ENCODE results near the gene PCDHGB7.

Gene PCDHGB7

GRCh38 chr5:141434006-141434405 lies 16.5 kb downstream of the PCDHGB7 start:
- no peak overlapping the region for H3K27ac ChIP-seq (ENCODE audit: low read depth, low read length, severe bottlenecking)
- no peaks in the 10 kb centered on the region for H3K4me1 ChIP-seq (ENCODE audit: control insufficient read depth, insufficient read depth, low read length, poor library complexity, severe bottlenecking)
- peaks cover 28% of the 10 kb centered on the region for H3K9me3 ChIP-seq (ENCODE audit: control insufficient read depth, low read length)
- 86% methylated on average over 1 of the region's 2 CpGs; no CpG with 5 or more reads in 1 of the 2 experiments for WGBS, 2 experiments (ENCODE audit: insufficient coverage in 2 of 2)
- H3K4me3 ChIP-seq (ENCODE audit: extremely low read depth, insufficient read depth, low read length, poor library complexity, severe bottlenecking) = no peak overlapping the region
- peaks cover 35% of the 10 kb centered on the region for H3K36me3 ChIP-seq (ENCODE audit: control insufficient read depth, insufficient read depth, low read length)

GRCh38 chr5:141437221-141437620 lies 19.7 kb downstream of the PCDHGB7 start:
- peaks cover 34% of the 10 kb centered on the region for H3K36me3 ChIP-seq (ENCODE audit: control insufficient read depth, insufficient read depth, low read length)
- no peak overlapping the region for H3K27ac ChIP-seq (ENCODE audit: low read depth, low read length, severe bottlenecking)
- 100% methylated on average over 1 of the region's 2 CpGs; no CpG with 5 or more reads in 1 of the 2 experiments for WGBS, 2 experiments (ENCODE audit: insufficient coverage in 2 of 2)
- no peaks in the 10 kb centered on the region for H3K4me1 ChIP-seq (ENCODE audit: control insufficient read depth, insufficient read depth, low read length, poor library complexity, severe bottlenecking)
- no peak overlapping the region for H3K4me3 ChIP-seq (ENCODE audit: extremely low read depth, insufficient read depth, low read length, poor library complexity, severe bottlenecking)
- H3K9me3 ChIP-seq (ENCODE audit: control insufficient read depth, low read length) = peaks cover 7% of the 10 kb centered on the region

DNA sequence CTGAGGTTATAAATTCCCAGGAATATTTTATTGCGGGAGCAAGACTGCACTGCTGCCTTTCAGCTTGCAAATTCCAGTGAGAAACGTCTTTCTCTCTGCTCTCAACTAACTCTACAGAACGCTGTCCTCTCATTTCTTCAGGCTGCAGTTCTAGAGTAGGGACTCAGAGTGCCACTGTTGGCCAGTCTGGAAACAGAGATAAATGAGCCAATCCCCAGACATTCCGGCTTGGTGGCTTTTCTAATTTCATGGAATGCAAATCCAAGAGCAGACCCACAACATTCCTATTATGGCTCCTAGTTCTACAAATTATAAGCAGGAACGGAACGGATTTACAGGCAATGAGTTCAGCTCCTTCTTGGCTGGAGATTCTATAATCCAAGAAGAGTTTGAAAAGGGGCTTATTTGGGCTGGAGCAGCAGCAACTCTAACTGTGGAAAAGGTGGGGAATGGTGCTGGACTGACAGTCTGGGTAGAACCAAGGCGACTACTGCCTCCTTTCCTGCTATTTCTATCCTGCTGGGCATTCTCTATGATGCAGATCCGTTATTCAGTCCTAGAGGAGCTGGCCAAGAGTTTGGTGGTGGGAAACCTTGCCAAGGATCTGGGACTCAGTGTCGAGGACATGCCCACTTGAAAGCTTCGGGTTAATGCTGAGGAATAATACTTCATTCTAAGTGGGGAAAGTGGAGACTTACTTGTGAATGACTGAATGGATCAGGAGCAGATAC lies 22.1 kb downstream of the PCDHGB7 start:
- Histone ChIP-seq H3K36me3 (ENCODE audit: control insufficient read depth, insufficient read depth, low read length) (peaks cover 21% of the 10 kb centered on the region), H3K27ac (ENCODE audit: low read depth, low read length, severe bottlenecking) (no peak overlapping the region), H3K4me3 (ENCODE audit: extremely low read depth, insufficient read depth, low read length, poor library complexity, severe bottlenecking) (no peak overlapping the region), H3K9me3 (ENCODE audit: control insufficient read depth, low read length) (no peaks in the 10 kb centered on the region), H3K4me1 (ENCODE audit: control insufficient read depth, insufficient read depth, low read length, poor library complexity, severe bottlenecking) (no peaks in the 10 kb centered on the region)
- WGBS, 2 experiments (ENCODE audit: insufficient coverage in 2 of 2) = 93% methylated on average over 7 to 9 of the region's 10 CpGs

DNA sequence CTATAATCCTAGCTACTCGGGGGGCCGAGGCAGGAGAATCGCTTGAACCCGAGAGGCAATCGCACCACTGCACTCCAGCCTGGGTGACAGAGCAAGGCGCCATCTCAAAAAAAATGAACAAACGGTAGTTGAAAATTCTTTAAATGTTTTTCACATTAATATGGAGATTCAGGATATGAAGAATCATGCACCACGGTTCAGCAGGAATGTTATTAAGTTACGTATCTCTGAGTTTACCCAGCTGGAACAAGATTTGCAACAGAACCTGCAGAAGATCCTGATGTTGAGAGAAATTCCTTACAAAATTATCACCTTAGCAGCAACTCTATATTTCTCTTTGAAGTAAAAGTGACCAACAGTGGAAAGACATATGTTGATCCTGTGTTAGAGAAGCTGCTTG lies 22.9 kb downstream of the PCDHGB7 start:
- H3K4me1 ChIP-seq (ENCODE audit: control insufficient read depth, insufficient read depth, low read length, poor library complexity, severe bottlenecking) = no peaks in the 10 kb centered on the region
- H3K9me3 ChIP-seq (ENCODE audit: control insufficient read depth, low read length) = no peaks in the 10 kb centered on the region
- WGBS, 2 experiments (ENCODE audit: insufficient coverage in 2 of 2) = 83 to 100% methylated on average over 5 to 9 of the region's 9 CpGs
- H3K4me3 ChIP-seq (ENCODE audit: extremely low read depth, insufficient read depth, low read length, poor library complexity, severe bottlenecking) = no peak overlapping the region
- peaks cover 21% of the 10 kb centered on the region for H3K36me3 ChIP-seq (ENCODE audit: control insufficient read depth, insufficient read depth, low read length)
- H3K27ac ChIP-seq (ENCODE audit: low read depth, low read length, severe bottlenecking) = no peak overlapping the region

DNA sequence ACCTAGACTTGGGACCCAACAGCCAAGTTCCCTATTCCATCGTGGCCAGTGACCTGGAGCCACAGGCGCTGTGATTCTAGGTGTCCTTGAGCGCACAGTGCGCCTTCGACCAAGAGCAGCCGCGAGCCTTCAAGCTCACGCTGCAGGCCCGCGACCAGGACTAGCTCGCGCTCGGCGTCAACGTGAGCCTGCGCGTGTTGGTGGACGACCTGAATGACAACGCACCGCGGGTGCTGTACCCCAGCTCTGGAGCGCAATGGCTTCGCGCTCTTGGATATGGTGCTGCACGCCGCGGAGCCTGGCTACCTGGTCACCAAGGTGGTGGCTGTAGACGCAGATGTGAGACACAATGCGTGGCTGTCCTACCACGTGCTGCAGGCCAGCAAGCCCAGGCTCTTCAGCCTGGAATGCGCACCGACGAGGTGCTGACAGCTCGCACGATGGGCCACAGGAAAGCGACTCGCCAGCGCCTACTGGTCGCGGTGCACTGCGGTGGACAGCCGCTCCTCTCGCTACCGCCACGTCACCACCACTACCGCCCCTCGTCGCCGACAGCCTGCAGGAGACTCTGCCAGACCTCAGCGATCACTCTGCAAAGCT lies 24.2 kb downstream of the PCDHGB7 start:
- Histone ChIP-seq H3K4me3 (ENCODE audit: extremely low read depth, insufficient read depth, low read length, poor library complexity, severe bottlenecking) (no peak overlapping the region), H3K36me3 (ENCODE audit: control insufficient read depth, insufficient read depth, low read length) (peaks cover 21% of the 10 kb centered on the region)
- WGBS, 2 experiments (ENCODE audit: insufficient coverage in 2 of 2) = 98% methylated on average over 48 to 49 of the region's 50 CpGs

DNA sequence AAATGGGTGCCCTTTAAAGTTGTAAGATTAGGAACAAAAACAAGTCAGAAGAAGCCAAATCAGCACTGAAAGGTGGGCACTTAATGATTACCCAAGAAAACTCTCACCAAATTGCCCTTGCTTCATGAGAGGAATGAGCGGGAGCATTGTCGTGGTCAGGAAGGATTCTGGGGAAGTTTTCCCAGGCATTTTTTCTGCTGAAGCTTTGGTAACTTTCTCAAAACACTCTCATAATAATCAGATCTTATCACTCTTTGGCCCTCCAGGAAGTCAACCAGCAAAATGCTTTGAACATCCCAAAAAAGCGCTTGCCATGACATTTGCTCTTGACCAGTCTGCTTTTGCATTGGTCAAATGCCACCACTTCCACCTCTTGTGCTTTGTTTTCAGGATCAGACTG lies 47.9 kb downstream of the PCDHGB7 start:
- no peaks in the 10 kb centered on the region for H3K4me1 ChIP-seq (ENCODE audit: control insufficient read depth, insufficient read depth, low read length, poor library complexity, severe bottlenecking)
- H3K27ac ChIP-seq (ENCODE audit: low read depth, low read length, severe bottlenecking) = no peak overlapping the region
- no peak overlapping the region for H3K4me3 ChIP-seq (ENCODE audit: extremely low read depth, insufficient read depth, low read length, poor library complexity, severe bottlenecking)
- WGBS, 2 experiments (ENCODE audit: insufficient coverage in 2 of 2) = 90 to 92% methylated on average over 1 to 2 of the region's 3 CpGs
- peaks cover 14% of the 10 kb centered on the region for H3K36me3 ChIP-seq (ENCODE audit: control insufficient read depth, insufficient read depth, low read length)
- no peaks in the 10 kb centered on the region for H3K9me3 ChIP-seq (ENCODE audit: control insufficient read depth, low read length)

More for the DNA sequence above, 24.2 kb downstream of the PCDHGB7 start:
- no peaks in the 10 kb centered on the region for H3K4me1 ChIP-seq (ENCODE audit: control insufficient read depth, insufficient read depth, low read length, poor library complexity, severe bottlenecking)
- H3K27ac ChIP-seq (ENCODE audit: low read depth, low read length, severe bottlenecking) = no peak overlapping the region
- H3K9me3 ChIP-seq (ENCODE audit: control insufficient read depth, low read length) = peaks cover 2% of the 10 kb centered on the region

Measured in mesodermal cell (in vitro differentiated cells).